Measurements from ENCODE around the gene FAM180B.

DNA sequence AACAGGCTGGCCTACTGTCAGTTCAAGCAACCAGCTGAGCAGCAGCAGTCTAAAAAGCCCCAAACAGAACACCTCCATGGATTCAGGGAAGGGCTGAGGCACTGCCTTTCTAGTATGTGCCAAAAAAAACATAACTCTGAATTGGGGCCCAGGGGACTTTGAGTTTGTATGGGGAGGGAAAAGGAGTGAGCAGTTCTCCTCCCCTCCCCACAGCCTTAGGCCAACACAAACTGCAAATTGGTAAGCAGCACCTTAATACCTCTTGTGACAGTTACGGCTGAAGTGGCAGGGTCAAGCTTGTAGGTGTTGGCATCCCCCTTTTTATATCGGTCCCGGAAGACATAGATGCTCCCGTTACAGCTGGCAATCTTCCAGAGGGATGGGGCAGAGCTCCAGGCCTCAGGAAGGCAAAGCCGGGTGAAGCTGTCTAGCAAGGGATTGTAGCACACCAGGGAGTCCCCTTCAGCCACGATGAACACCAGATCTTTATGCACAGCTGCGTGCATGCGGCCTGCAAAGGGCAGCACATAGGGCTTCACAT lies 13.7 kb upstream of the FAM180B start:
- TF ChIP-seq ZNF274 (IDR thresholded peaks at IDR 0.05; ENCODE audit: low read depth, low read length) (no peak), POLR2AphosphoS5 (IDR thresholded peaks at IDR 0.05; ENCODE audit: low read depth, low read length) (no peak), POLR2A (IDR thresholded peaks at IDR 0.05; ENCODE audit: borderline replicate concordance, extremely low read depth, insufficient read depth, insufficient read length) (no peak), EZH2 (IDR thresholded peaks at IDR 0.05) (no peak), REST (IDR thresholded peaks at IDR 0.05; ENCODE audit: low read depth) (no peak), ZBTB33 (IDR thresholded peaks at IDR 0.05; ENCODE audit: extremely low read depth, insufficient replicate concordance, low read length) (no peak), RAD21 (IDR thresholded peaks at IDR 0.05; ENCODE audit: low read depth) (no peak), SP1 (IDR thresholded peaks at IDR 0.05; ENCODE audit: low read depth) (no peak), ATF3 (IDR thresholded peaks at IDR 0.05) (no peak), EZH2phosphoT487 (IDR thresholded peaks at IDR 0.05; ENCODE audit: borderline replicate concordance) (no peak), CEBPB (IDR thresholded peaks at IDR 0.05; ENCODE audit: low read depth) (no peak), SRF (IDR thresholded peaks at IDR 0.05; ENCODE audit: low read depth) (no peak)
- TF ChIP-seq, protein P1, sequence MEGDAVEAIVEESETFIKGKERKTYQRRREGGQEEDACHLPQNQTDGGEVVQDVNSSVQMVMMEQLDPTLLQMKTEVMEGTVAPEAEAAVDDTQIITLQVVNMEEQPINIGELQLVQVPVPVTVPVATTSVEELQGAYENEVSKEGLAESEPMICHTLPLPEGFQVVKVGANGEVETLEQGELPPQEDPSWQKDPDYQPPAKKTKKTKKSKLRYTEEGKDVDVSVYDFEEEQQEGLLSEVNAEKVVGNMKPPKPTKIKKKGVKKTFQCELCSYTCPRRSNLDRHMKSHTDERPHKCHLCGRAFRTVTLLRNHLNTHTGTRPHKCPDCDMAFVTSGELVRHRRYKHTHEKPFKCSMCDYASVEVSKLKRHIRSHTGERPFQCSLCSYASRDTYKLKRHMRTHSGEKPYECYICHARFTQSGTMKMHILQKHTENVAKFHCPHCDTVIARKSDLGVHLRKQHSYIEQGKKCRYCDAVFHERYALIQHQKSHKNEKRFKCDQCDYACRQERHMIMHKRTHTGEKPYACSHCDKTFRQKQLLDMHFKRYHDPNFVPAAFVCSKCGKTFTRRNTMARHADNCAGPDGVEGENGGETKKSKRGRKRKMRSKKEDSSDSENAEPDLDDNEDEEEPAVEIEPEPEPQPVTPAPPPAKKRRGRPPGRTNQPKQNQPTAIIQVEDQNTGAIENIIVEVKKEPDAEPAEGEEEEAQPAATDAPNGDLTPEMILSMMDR (IDR thresholded peaks at IDR 0.05 in 2 of 3, conservative IDR thresholded peaks at IDR 0.05 in 1 of 3; ENCODE audit: borderline replicate concordance in 1 of 3, insufficient read depth in 1 of 3, low read depth in 2 of 3, low read length in 2 of 3), result no peak
- TF ChIP-seq, protein P2, sequence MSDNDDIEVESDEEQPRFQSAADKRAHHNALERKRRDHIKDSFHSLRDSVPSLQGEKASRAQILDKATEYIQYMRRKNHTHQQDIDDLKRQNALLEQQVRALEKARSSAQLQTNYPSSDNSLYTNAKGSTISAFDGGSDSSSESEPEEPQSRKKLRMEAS (IDR thresholded peaks at IDR 0.05), result no peak
